Mucosa of descending colon (tissue), 3 donors: Measurements from ENCODE around the gene LEFTY2. TPM values are rescaled to one million over a fixed set of nuclear protein-coding genes. Genes with fewer than 3 reads are reported as not detected.

Experiments
- ATAC-seq: fragments of 200-7000 bp; cut with Tn5 transposase; one replicate; pipeline ENCODE4 v1.9.1; 2020; ENCODE audit warnings: mild to moderate bottlenecking, moderate library complexity
- DNase-seq, 3 donors: peaks; one replicate each; pipeline ENCODE4 v3.0.0-alpha.2; 2020
- H3K36me3 ChIP-seq: fragments of 200-600 bp; one replicate; pipeline ENCODE4 v1.8.0; 2021; ENCODE audit warnings: low read depth, mild to moderate bottlenecking
- H3K4me1 ChIP-seq: fragments of 200-600 bp; one replicate; pipeline ENCODE4 v1.8.0; 2021; ENCODE audit warnings: low read depth, mild to moderate bottlenecking
- H3K4me3 ChIP-seq: fragments of 200-600 bp; one replicate; pipeline ENCODE4 v1.8.0; 2021; ENCODE audit warnings: mild to moderate bottlenecking
- H3K9me3 ChIP-seq: fragments of 200-600 bp; one replicate; pipeline ENCODE4 v1.8.0; 2021; ENCODE audit warnings: mild to moderate bottlenecking
- CTCF ChIP-seq: fragments of 200-600 bp; IDR thresholded peaks from one replicate; pipeline ENCODE4 v1.8.0; 2022; ENCODE audit warnings: antibody characterized with exemption, mild to moderate bottlenecking
- intact Hi-C, 2 donors: fragments of 100-400 bp; cut with DNase I in 1 of 2; cut with micrococcal nuclease in 1 of 2; formaldehyde crosslinking; loops; one replicate each; pipeline versions ENCODE4 v1.11.0 to v1.11.1; 2022; cut with DNase I, micrococcal nuclease
- total RNA-seq, 3 donors: library from RNA; stranded (reverse); fragmentation: NEBNext Ultra II Directional in 2 of 3; extraction: Animal tissue kit (Norgen Biotek cat#: 25700) in 2 of 3; gene quantifications; one replicate each; pipeline versions ENCODE4 v1.2.1 to v1.2.4, GENCODE V29; 2021 to 2023
- donor health status: DM: no; HTN: no; CAD: no; lungs with moderate emphysema.
- donor health status: DM: no; HTN: no; CAD: no.
- donor health status: DM: no; HTN: yes; CAD: no.

The LEFTY2 gene
- total RNA-seq, 3 donors from 2014 or later, result 0.32 to 0.77 (median 0.35) TPM

GRCh38 chr1:225949041-225949440 is 8.0 kb upstream of the LEFTY2 start:
- H3K9me3 ChIP-seq, result no peaks in the 10 kb centered on the region
- TF ChIP-seq CTCF, result no peak
- DNase-seq, result no peak
- ATAC-seq, result no peak
- no peaks in the 10 kb centered on the region for H3K36me3 ChIP-seq
- no peak overlapping the region for H3K4me3 ChIP-seq
- no peaks in the 10 kb centered on the region for H3K4me1 ChIP-seq
- intact Hi-C loops, result no loop called here

- Histone ChIP-seq H3K9me3 (no peaks in the 10 kb centered on the region), H3K4me3 (no peak overlapping the region), H3K36me3 (no peaks in the 10 kb centered on the region), H3K4me1 (no peaks in the 10 kb centered on the region)
- TF ChIP-seq CTCF, result no peak
- intact Hi-C loops, result no loop called here
- DNase-seq (no peak), ATAC-seq (no peak)
Measured at GRCh38 chr1:225946803-225947202, 5.8 kb upstream of the LEFTY2 start.

- TF ChIP-seq CTCF, result no peak
- intact Hi-C loops, result no loop called here
- H3K9me3 ChIP-seq, result no peaks in the 10 kb centered on the region
- ATAC-seq (no peak), DNase-seq (no peak)
- no peaks in the 10 kb centered on the region for H3K4me1 ChIP-seq
- no peaks in the 10 kb centered on the region for H3K36me3 ChIP-seq
- no peak overlapping the region for H3K4me3 ChIP-seq
Measured at GRCh38 chr1:225946082-225946620, 5.1 kb upstream of the LEFTY2 start.

DNA sequence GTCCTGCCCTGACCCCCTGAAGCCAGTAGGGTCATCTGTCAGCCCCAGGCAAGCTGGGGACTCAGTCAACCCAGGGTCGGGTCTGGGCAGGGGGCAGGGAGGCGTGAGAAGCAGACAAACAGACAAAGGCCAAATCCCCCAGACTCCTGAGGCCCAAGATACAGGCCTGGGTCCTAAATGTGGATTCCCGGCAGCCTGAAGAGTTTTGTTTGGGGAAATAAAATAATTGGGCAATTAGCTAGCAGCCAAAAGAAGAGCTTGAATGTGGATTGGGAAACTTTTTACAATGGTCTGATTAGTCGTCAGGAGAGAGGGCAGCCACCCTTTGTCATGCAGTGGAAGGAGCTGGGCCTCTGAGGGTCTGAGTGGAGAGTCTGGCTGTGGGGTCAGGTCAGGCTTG is 4.5 kb upstream of the LEFTY2 start:
- Histone ChIP-seq H3K4me1 (no peaks in the 10 kb centered on the region), H3K36me3 (no peaks in the 10 kb centered on the region), H3K4me3 (no peak overlapping the region), H3K9me3 (no peaks in the 10 kb centered on the region)
- ATAC-seq, result no peak
- no peak for DNase-seq
- intact Hi-C loops, result no loop called here
- no peak for TF ChIP-seq CTCF

DNA sequence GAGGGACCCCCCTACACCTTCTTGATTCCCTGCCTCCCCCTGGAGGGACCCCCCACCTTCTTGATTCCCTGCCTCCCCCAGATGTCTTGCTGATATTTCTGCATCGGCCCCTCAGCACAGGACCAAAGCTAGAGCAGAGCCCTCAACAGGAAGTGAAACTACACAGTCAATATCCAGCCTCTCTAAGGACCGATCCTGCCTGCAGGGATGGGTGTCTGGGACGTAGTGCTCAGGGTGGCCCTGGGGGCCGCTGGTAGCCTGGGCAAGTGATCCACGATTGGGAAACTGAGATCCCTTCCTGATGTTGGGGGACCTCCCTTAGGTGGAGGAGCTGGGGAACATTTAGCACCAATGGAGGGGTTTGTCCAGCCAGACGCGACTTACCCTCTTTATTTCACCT is 3.9 kb upstream of the LEFTY2 start:
- Histone ChIP-seq H3K4me1 (no peaks in the 10 kb centered on the region), H3K36me3 (no peaks in the 10 kb centered on the region), H3K4me3 (no peak overlapping the region), H3K9me3 (no peaks in the 10 kb centered on the region)
- intact Hi-C loops, result no loop called here
- DNase-seq, result no peak
- no peak for TF ChIP-seq CTCF
- peak; percentile 36 for ATAC-seq

DNA sequence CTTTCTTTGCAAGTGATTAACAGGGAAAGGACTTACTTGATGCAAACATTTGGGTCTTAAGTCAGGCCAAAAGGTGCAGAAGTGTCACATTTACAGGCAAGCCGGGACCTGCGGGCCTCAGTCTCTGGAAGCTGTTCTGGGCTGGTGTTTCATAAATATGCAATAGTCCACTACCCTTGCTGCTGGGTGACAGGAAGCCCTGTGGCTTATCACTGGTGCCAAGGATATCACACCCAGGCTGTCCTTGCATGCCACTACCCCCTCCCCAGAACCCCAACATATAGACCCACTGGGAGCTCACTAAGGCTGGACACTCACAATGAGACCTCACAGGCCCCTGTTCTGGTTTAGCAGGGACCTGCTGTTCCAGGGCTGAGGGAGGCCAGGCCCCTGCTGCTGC is 3.4 kb upstream of the LEFTY2 start:
- Histone ChIP-seq H3K36me3 (no peaks in the 10 kb centered on the region), H3K9me3 (no peaks in the 10 kb centered on the region), H3K4me1 (no peaks in the 10 kb centered on the region), H3K4me3 (no peak overlapping the region)
- DNase-seq (no peak), ATAC-seq (no peak)
- intact Hi-C loops, result no loop called here
- TF ChIP-seq CTCF, result no peak
